Measurements from ENCODE around the gene CDC37L1.
"Not testable (repeated sequence)": the region's sequence is repeated elsewhere in the genome, so short reads cannot be mapped to it uniquely, and the experiment has no call there.

GRCh38 chr9:4656196-4656595 is 23.2 kb upstream of the CDC37L1 start:
- TF ChIP-seq, protein P1, sequence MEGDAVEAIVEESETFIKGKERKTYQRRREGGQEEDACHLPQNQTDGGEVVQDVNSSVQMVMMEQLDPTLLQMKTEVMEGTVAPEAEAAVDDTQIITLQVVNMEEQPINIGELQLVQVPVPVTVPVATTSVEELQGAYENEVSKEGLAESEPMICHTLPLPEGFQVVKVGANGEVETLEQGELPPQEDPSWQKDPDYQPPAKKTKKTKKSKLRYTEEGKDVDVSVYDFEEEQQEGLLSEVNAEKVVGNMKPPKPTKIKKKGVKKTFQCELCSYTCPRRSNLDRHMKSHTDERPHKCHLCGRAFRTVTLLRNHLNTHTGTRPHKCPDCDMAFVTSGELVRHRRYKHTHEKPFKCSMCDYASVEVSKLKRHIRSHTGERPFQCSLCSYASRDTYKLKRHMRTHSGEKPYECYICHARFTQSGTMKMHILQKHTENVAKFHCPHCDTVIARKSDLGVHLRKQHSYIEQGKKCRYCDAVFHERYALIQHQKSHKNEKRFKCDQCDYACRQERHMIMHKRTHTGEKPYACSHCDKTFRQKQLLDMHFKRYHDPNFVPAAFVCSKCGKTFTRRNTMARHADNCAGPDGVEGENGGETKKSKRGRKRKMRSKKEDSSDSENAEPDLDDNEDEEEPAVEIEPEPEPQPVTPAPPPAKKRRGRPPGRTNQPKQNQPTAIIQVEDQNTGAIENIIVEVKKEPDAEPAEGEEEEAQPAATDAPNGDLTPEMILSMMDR (optimal IDR thresholded peaks at IDR 0.05 in 1 of 3, IDR thresholded peaks at IDR 0.05 in 1 of 3, conservative IDR thresholded peaks at IDR 0.05 in 1 of 3; ENCODE audit: extremely low read depth in 1 of 3, insufficient read depth in 2 of 3, low read length in 3 of 3), result not testable (repeated sequence)
- not testable (repeated sequence) for TF ChIP-seq EZH2 (IDR thresholded peaks at IDR 0.05; ENCODE audit: low read length)
